Esophagus muscularis mucosa (tissue), 4 donors: ENCODE data around the gene ZNF23. TPM values are rescaled to one million over a fixed set of nuclear protein-coding genes. Genes with fewer than 3 reads are reported as not detected.

ENCODE experiments used
- DNase-seq: peaks from one replicate; pipeline ENCODE4 v3.0.0-alpha.2; 2017; ENCODE audit errors: extremely low spot score
- H3K27ac ChIP-seq, 4 donors: fragments of 200-600 bp; sonication (generic); replicated peaks in 1 of 4; 1 replicate in 3 of 4; 2 replicates in 1 of 4; pipeline ENCODE4 v1.5.1; 2016 to 2019; ENCODE audit warnings: mild to moderate bottlenecking in 1 of 4
- H3K27me3 ChIP-seq, 4 donors: fragments of 200-600 bp; sonication (generic); one replicate each; pipeline versions ENCODE4 v1.5.1 to v1.6.0; 2016 to 2019
- H3K36me3 ChIP-seq, 4 donors: fragments of 200-600 bp; sonication (generic); one replicate each; pipeline ENCODE4 v1.5.1; 2016 to 2019
- H3K4me1 ChIP-seq, 4 donors: fragments of 200-600 bp; sonication (generic); one replicate each; pipeline ENCODE4 v1.5.1; 2016 to 2019
- H3K4me3 ChIP-seq, 4 donors: fragments of 200-600 bp; sonication (generic); 1 replicate in 2 of 4; 2 replicates in 2 of 4; pipeline ENCODE4 v1.5.1; 2016 to 2019; ENCODE audit warnings: mild to moderate bottlenecking in 4 of 4, moderate library complexity in 1 of 4
- H3K9me3 ChIP-seq, 4 donors: fragments of 200-600 bp; sonication (generic); 1 replicate in 3 of 4; 2 replicates in 1 of 4; pipeline ENCODE4 v1.5.1; 2016 to 2019
- EP300 ChIP-seq: sonication (generic); formaldehyde crosslinking; IDR thresholded peaks from one replicate; pipeline ENCODE4 v1.6.1; 2017; ENCODE audit warnings: antibody characterized with exemption
- POLR2A ChIP-seq: fragments of 450-650 bp; IDR thresholded peaks from one replicate; pipeline ENCODE4 v1.6.1; 2017; ENCODE audit warnings: antibody characterized with exemption, moderate library complexity, mild to moderate bottlenecking, low read depth
- POLR2AphosphoS5 ChIP-seq, 2 donors: sonication (generic); formaldehyde crosslinking; IDR thresholded peaks; one replicate each; pipeline ENCODE4 v1.6.1; 2017; ENCODE audit warnings: antibody characterized with exemption in 2 of 2
- WGBS: methylation state at CpG from one replicate; pipeline ENCODE4 v1.1.5; 2018; 5-methylcytosine and 5-hydroxymethylcytosine counted together
- intact Hi-C: fragments of 100-400 bp; cut with DNase I; formaldehyde crosslinking; loops from one replicate; pipeline ENCODE4 v1.15.1; 2023
- total RNA-seq, 4 donors: library from RNA; depleted of rRNA; stranded (reverse); fragments of >200 nt; gene quantifications; one replicate each; pipeline versions ENCODE4 v1.1.0 to v1.2.1, GENCODE V29; 2016
- TF ChIP-seq, protein P1 (sequence below), 3 experiments: fragments of 200-600 bp in 2 of 3; fragments of 450-650 bp in 1 of 3; sonication (generic) in 2 of 3; IDR thresholded peaks; one replicate each; pipeline ENCODE4 v1.5.1; 2017 to 2019; ENCODE audit warnings: antibody characterized with exemption in 3 of 3, mild to moderate bottlenecking in 2 of 3, moderate library complexity in 1 of 3

ZNF23 gene
- total RNA-seq, 4 donors from 2014 or later, result 9.4 to 12.5 (median 11.2) TPM

DNA sequence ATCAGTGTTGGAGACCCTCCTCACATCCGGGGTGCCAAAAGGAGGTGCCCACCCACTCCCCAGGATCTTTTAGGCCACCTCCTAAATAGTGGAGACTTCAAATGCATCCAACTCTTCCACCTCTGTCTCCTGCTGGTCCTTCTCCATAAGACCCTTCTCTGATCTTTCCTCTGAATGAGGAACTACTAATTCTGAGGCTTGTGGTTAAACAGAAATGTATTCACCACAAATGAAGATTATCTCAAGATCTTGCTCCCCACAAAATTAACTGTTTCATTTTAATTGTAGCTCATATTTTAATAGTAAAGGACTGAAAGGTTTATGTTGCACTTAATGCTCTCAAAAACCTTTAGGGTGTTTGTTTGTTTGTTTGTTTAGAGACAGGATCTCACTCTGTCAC is 54.3 kb downstream of the ZNF23 start:
- 90% methylated on average over 1 of the region's 1 CpG for WGBS
- H3K9me3 ChIP-seq, result peaks cover 0 to 8% (median 0%) of the 10 kb centered on the region in 4 donors
- intact Hi-C loops, result no loop called here
- H3K27ac ChIP-seq, result no peak overlapping the region
- H3K27me3 ChIP-seq, result peaks cover 0 to 54% (median 4%) of the 10 kb centered on the region in 4 donors
- peaks cover 0 to 7% (median 2%) of the 10 kb centered on the region in 4 donors for H3K4me1 ChIP-seq
- TF ChIP-seq POLR2AphosphoS5 (IDR thresholded peaks at IDR 0.05) (no peak), POLR2A (no peak), EP300 (no peak)
- TF ChIP-seq, protein P1, sequence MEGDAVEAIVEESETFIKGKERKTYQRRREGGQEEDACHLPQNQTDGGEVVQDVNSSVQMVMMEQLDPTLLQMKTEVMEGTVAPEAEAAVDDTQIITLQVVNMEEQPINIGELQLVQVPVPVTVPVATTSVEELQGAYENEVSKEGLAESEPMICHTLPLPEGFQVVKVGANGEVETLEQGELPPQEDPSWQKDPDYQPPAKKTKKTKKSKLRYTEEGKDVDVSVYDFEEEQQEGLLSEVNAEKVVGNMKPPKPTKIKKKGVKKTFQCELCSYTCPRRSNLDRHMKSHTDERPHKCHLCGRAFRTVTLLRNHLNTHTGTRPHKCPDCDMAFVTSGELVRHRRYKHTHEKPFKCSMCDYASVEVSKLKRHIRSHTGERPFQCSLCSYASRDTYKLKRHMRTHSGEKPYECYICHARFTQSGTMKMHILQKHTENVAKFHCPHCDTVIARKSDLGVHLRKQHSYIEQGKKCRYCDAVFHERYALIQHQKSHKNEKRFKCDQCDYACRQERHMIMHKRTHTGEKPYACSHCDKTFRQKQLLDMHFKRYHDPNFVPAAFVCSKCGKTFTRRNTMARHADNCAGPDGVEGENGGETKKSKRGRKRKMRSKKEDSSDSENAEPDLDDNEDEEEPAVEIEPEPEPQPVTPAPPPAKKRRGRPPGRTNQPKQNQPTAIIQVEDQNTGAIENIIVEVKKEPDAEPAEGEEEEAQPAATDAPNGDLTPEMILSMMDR (IDR thresholded peaks at IDR 0.05), result no peak
- no peak for DNase-seq
- H3K4me3 ChIP-seq, result no peak overlapping the region
- no peaks in the 10 kb centered on the region for H3K36me3 ChIP-seq

DNA sequence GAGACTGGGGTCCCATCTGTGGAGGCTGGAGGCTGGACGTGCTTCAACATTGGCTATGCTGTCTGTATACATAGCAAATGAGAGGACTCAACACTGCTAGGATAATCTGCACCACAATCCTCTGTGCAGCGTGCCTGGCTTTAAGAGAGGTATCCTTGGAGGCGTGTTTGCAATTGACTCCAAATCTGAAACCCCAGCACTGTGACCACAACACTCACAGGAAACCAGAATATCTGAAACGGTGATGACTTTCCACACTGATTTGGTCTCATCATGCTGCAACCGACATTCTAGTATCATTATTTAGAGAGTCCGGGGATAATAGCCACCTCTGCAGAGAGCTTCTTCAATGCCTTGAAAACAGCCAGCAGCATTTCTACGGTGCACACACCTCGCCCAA is 55.3 kb downstream of the ZNF23 start:
- peaks cover 0 to 55% (median 0%) of the 10 kb centered on the region in 4 donors for H3K27me3 ChIP-seq
- H3K4me1 ChIP-seq, result no peaks in the 10 kb centered on the region
- H3K4me3 ChIP-seq, result no peak overlapping the region
- no peak for DNase-seq
- WGBS, result 59% methylated on average over 7 of the region's 8 CpGs
- H3K27ac ChIP-seq, result no peak overlapping the region
- TF ChIP-seq POLR2A (no peak), POLR2AphosphoS5 (IDR thresholded peaks at IDR 0.05) (no peak), EP300 (no peak)
- TF ChIP-seq, protein P1 (IDR thresholded peaks at IDR 0.05), result no peak
- no peaks in the 10 kb centered on the region for H3K36me3 ChIP-seq
- intact Hi-C loops, result no loop called here
- peaks cover 0 to 8% (median 0%) of the 10 kb centered on the region in 4 donors for H3K9me3 ChIP-seq

DNA sequence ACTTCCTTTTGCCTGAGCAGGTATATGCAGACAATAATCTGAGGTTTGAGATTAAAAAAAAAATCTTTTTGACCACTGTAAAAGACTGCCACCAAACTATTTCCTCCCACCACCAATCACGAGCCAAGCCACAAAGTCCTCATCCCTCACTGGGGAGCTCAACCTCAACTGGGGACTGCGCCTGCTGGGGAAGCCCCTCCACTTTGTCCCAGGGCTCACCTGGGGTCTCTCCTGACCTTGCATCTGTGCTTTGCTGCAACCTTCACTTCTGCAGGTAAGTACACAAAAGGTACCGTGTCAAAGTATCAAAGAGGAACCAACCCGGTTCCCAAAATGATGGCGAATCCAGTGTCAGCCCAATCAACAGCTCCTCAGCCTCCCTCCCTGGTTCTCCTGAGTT is 55.7 kb downstream of the ZNF23 start:
- H3K36me3 ChIP-seq, result no peaks in the 10 kb centered on the region
- H3K27me3 ChIP-seq, result peaks cover 0 to 55% (median 0%) of the 10 kb centered on the region in 4 donors
- H3K4me1 ChIP-seq, result no peaks in the 10 kb centered on the region
- H3K4me3 ChIP-seq, result no peak overlapping the region
- TF ChIP-seq EP300, result no peak
- no peak for TF ChIP-seq POLR2AphosphoS5 (IDR thresholded peaks at IDR 0.05)
- no peak for TF ChIP-seq POLR2A
- TF ChIP-seq, protein P1 (IDR thresholded peaks at IDR 0.05), result no peak
- WGBS, result 85% methylated on average over 2 of the region's 5 CpGs
- no peak overlapping the region for H3K27ac ChIP-seq
- DNase-seq, result no peak
- H3K9me3 ChIP-seq, result peaks cover 0 to 8% (median 0%) of the 10 kb centered on the region in 4 donors
- intact Hi-C loops, result no loop called here

DNA sequence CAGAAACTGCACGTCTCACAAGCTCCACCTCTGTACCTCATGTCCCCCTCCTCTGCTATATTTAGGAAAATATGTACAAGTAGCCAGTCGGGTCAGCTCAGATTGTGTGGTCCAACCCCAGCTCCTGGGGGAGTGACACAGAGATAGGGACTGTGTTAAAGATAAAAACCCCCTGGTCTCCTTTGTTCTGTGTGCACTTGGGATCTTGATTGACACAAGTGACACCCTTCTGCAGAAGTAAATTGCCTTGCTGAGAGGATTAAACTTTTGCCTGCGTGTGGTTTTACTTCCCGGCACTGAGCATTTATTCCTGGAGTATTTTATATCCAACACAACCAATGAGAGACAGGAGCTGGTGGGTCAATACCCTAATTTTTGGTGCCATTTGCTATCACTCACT is 57.7 kb downstream of the ZNF23 start:
- intact Hi-C loops, result no loop called here
- no peaks in the 10 kb centered on the region for H3K36me3 ChIP-seq
- H3K4me3 ChIP-seq, result no peak overlapping the region
- H3K27ac ChIP-seq, result no peak overlapping the region
- H3K4me1 ChIP-seq, result no peaks in the 10 kb centered on the region
- H3K9me3 ChIP-seq, result peaks cover 0 to 8% (median 0%) of the 10 kb centered on the region in 4 donors
- H3K27me3 ChIP-seq, result peaks cover 0 to 41% (median 0%) of the 10 kb centered on the region in 4 donors
- WGBS, result 73% methylated on average over 4 of the region's 4 CpGs
- TF ChIP-seq POLR2A, result no peak
- TF ChIP-seq EP300, result no peak
- TF ChIP-seq POLR2AphosphoS5 (IDR thresholded peaks at IDR 0.05), result no peak
- TF ChIP-seq, protein P1 (IDR thresholded peaks at IDR 0.05), result no peak
- DNase-seq, result no peak

DNA sequence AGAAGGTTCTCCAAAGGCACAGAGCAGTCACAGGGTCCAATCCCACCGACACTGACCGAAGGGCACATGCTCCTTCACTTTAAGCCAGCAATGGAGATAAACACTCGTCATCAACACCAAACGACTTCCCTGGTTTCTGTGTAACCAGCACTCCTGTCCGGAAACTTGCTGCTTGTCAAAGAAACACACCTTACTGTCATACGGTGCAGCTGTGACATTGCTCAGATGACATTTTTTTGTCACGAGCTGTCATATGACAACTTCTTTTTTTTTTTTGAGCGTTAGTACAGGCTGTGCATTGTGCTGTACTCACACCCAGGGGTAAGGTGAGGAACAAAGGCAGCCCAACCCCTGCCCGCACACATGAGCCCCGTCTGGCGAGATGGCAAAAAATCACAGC is 59.4 kb downstream of the ZNF23 start:
- TF ChIP-seq, protein P1 (IDR thresholded peaks at IDR 0.05), result no peak
- TF ChIP-seq EP300 (no peak), POLR2AphosphoS5 (IDR thresholded peaks at IDR 0.05) (no peak), POLR2A (no peak)
- H3K27ac ChIP-seq, result no peak overlapping the region
- no peaks in the 10 kb centered on the region for H3K36me3 ChIP-seq
- no peak for DNase-seq
- 68% methylated on average over 11 of the region's 11 CpGs for WGBS
- H3K4me3 ChIP-seq, result no peak overlapping the region
- H3K9me3 ChIP-seq, result peaks cover 0 to 8% (median 0%) of the 10 kb centered on the region in 4 donors
- peaks cover 0 to 33% (median 0%) of the 10 kb centered on the region in 4 donors for H3K27me3 ChIP-seq
- no peaks in the 10 kb centered on the region for H3K4me1 ChIP-seq
- intact Hi-C loops, result no loop called here
